K562 (cell line): ENCODE data around the gene PLEKHG5. TPM values are rescaled to one million over a fixed set of nuclear protein-coding genes. Genes with fewer than 3 reads are reported as not detected.

Experiments
- CBX2 ChIP-seq: fragments of 200-600 bp; sonication (generic); IDR thresholded peaks from one replicate; pipeline ENCODE4 v1.6.1; 2012; ENCODE audit warnings: mild to moderate bottlenecking, low read length, inconsistent platforms; ENCODE audit not compliant: insufficient read depth, poor library complexity, severe bottlenecking
- GATAD2A ChIP-seq: fragments of 450-650 bp; IDR thresholded peaks from 2 replicates; pipeline ENCODE4 v1.6.1; 2017
- GMEB1 ChIP-seq: fragments of 250-450 bp; sonication (Bioruptor Pico); IDR thresholded peaks from 2 replicates; pipeline ENCODE4 v1.4.0; 2020; ENCODE audit warnings: mild to moderate bottlenecking
- KDM2B ChIP-seq: fragments of 250-450 bp; sonication (Bioruptor Pico); IDR thresholded peaks from 2 replicates; pipeline ENCODE4 v1.8.0; 2021; ENCODE audit warnings: mild to moderate bottlenecking, moderate library complexity
- MCM3 ChIP-seq: fragments of 450-650 bp; IDR thresholded peaks from 2 replicates; pipeline ENCODE4 v1.6.1; 2016
- PCBP1 ChIP-seq: fragments of 200-400 bp; formaldehyde crosslinking; IDR thresholded peaks from 2 replicates; pipeline ENCODE4 v1.6.1; 2018; ENCODE audit warnings: mild to moderate bottlenecking, low read depth, low read length; ENCODE audit not compliant: poor library complexity, severe bottlenecking
- PHB2 ChIP-seq: fragments of 450-650 bp; IDR thresholded peaks from 2 replicates; pipeline ENCODE4 v1.6.1; 2017; ENCODE audit warnings: low read depth
- POLR2H ChIP-seq: IDR thresholded peaks from 2 replicates; pipeline ENCODE4 v1.6.1; 2016; ENCODE audit warnings: missing genetic modification characterization, low read depth, mild to moderate bottlenecking, control low read depth, missing compliant biosample characterization, moderate library complexity
- SFPQ ChIP-seq: fragments of 200-400 bp; formaldehyde crosslinking; IDR thresholded peaks from 2 replicates; pipeline ENCODE4 v1.6.1; 2017; ENCODE audit warnings: mild to moderate bottlenecking, low read depth, low read length, moderate library complexity
- SMARCC2 ChIP-seq: fragments of 450-650 bp; IDR thresholded peaks from 2 replicates; pipeline ENCODE4 v1.6.1; 2017; ENCODE audit warnings: antibody characterized with exemption, moderate library complexity, mild to moderate bottlenecking, low read depth
- SNRNP70 ChIP-seq: fragments of 200-400 bp; formaldehyde crosslinking; optimal IDR thresholded peaks from 2 replicates; pipeline ENCODE3; 2017; ENCODE audit warnings: low read depth, low read length
- SRF ChIP-seq, 2 experiments: fragments of 250-450, 450-650 bp in 1 of 2; sonication (Bioruptor Pico) in 1 of 2; sonication (generic) in 1 of 2; formaldehyde crosslinking; IDR thresholded peaks; 2 replicates each; pipeline versions ENCODE4 v1.5.0 to v1.5.1; 2020 to 2022; ENCODE audit warnings: mild to moderate bottlenecking in 1 of 2, missing genetic modification reagents in 1 of 2
- ZBTB7A ChIP-seq: IDR thresholded peaks from 2 replicates; pipeline ENCODE4 v1.6.1; 2011; ENCODE audit warnings: low read depth, mild to moderate bottlenecking, low read length, moderate library complexity, borderline replicate concordance; ENCODE audit not compliant: control insufficient read depth
- ZNF197 ChIP-seq: fragments of 200-800 bp; sonication (Bioruptor generic); IDR thresholded peaks from 2 replicates; pipeline ENCODE4 v1.6.1; 2016; ENCODE audit warnings: low read depth, missing genetic modification characterization, missing compliant biosample characterization
- ZNF354B ChIP-seq: fragments of 250-450 bp; sonication (Bioruptor Pico); IDR thresholded peaks from 2 replicates; pipeline ENCODE4 v1.4.0; 2020
- polyA plus RNA-seq, 8 experiments: library from polyadenylated mRNA; depleted of rRNA in 4 of 8; stranded (reverse) in 5 of 8; unstranded in 3 of 8; fragments of >200 nt; fragmentation: Nextera tagmentation in 2 of 8; fragmentation: Illumina TruSeq in 1 of 8; extraction: Ambion mirVana in 2 of 8; extraction: Trizol in 1 of 8; gene quantifications; 2 replicates each; pipeline versions ENCODE4 v1.2.1 to v1.2.3, GENCODE V29; 2011 to 2014; ENCODE audit warnings: inconsistent platforms in 1 of 8, missing spikeins in 1 of 8
- total RNA-seq, 7 experiments: library from RNA; depleted of rRNA in 6 of 7; stranded (reverse); fragments of >200 nt in 6 of 7; fragmentation: Illumina TruSeq in 2 of 7; extraction: Trizol in 2 of 7; gene quantifications; 2 replicates each; pipeline versions ENCODE4 v1.2.1 to v1.2.3, GENCODE V29; 2011 to 2021; ENCODE audit warnings: low replicate concordance in 1 of 7

The PLEKHG5 gene
- total and polyA plus RNA-seq, 9 of the 15 experiments (the other 6 are each of a cell fraction or from before 2014, with no cell fraction given): 0.04 to 0.29 (median 0.09) TPM; not detected in 3

GRCh38 chr1:6490181-6491080, 1.0 kb downstream of the PLEKHG5 start (continued):
- TF ChIP-seq ZNF197 (CRISPR knock-in tag) (no peak), PCBP1 (peak; percentile 31), MCM3 (no peak), PHB2 (no peak), ZNF354B (CRISPR knock-in tag) (no peak), SRF (CRISPR knock-in tag; IDR thresholded peaks at IDR 0.05) (no peak), KDM2B (CRISPR knock-in tag) (0 out of 2 replicates have a peak, but pooled peaks have one; percentile 10), SMARCC2 (no peak), SFPQ (no peak), SNRNP70 (no peak), POLR2H (tag) (no peak), CBX2 (no peak), GATAD2A (0 out of 2 replicates have a peak, but pooled peaks have one; percentile 53), ZBTB7A (peak; percentile 83; the same call in 1 of the 2 replicates), GMEB1 (CRISPR knock-in tag) (no peak)
